ENCODE results near the gene HPF1.

HPF1 gene

GRCh38 chr4:169690787-169691186, 67.0 kb downstream of the HPF1 start:
- Histone ChIP-seq H3K4me2 (ENCODE audit: insufficient read depth, low read length) (no peak overlapping the region), H3K27me3 (ENCODE audit: insufficient read depth, low read length, poor library complexity) (no peaks in the 10 kb centered on the region), H2AFZ (ENCODE audit: low read depth, low read length) (no peak overlapping the region), H3K9me3 (ENCODE audit: insufficient read depth, low read length, severe bottlenecking) (no peaks in the 10 kb centered on the region), H4K20me1 (ENCODE audit: insufficient read depth, low read length) (no peaks in the 10 kb centered on the region), H3K9ac (ENCODE audit: low read depth, low read length) (no peak overlapping the region), H3K4me3 (ENCODE audit: low read depth in 1 of 2, low read length in 2 of 2) (no peak overlapping the region), H3K36me3 (ENCODE audit: insufficient read depth, low read length) (peaks cover 26% of the 10 kb centered on the region; the same call in 1 of the 2 replicates), H3K4me1 (ENCODE audit: insufficient read depth, low read length) (no peaks in the 10 kb centered on the region), H3K27ac (ENCODE audit: low read length) (no peak overlapping the region), H3K79me2 (ENCODE audit: insufficient read depth, low read length) (no peaks in the 10 kb centered on the region)
- DNase-seq (no peak), ATAC-seq (ENCODE audit: insufficient read depth, low read depth) (no peak)
- TF ChIP-seq CTCF (IDR thresholded peaks at IDR 0.05; ENCODE audit: borderline replicate concordance, extremely low read depth, low read length, poor library complexity, severe bottlenecking): no peak
- no peak for TF ChIP-seq EZH2 (IDR thresholded peaks at IDR 0.05; ENCODE audit: borderline replicate concordance, low read depth, low read length, severe bottlenecking)

DNA sequence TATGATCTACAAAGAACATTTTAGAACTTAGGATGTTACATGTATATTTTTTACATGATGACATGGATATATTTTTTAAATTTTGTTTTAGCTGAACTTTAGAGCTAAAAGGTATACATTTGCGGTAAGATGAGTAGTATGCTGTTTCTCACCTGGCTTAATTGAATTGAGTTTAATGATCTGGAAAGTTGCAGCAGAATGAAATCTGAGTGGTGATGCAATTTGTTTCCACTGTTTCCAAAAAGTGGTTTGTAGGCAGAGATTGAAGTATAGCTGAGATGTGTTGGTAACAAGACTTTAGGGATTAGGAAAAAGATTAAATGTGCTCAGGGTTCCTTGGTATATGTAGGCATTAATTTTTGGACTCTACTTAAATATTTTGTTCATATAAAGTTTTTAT, 68.1 kb downstream of the HPF1 start:
- no peak overlapping the region for H3K27ac ChIP-seq (ENCODE audit: low read length)
- ATAC-seq (ENCODE audit: insufficient read depth, low read depth) (no peak), DNase-seq (no peak)
- peaks cover 26% of the 10 kb centered on the region; the same call in 1 of the 2 replicates for H3K36me3 ChIP-seq (ENCODE audit: insufficient read depth, low read length)
- H3K4me2 ChIP-seq (ENCODE audit: insufficient read depth, low read length): no peak overlapping the region
- H3K4me3 ChIP-seq (ENCODE audit: low read depth in 1 of 2, low read length in 2 of 2): no peak overlapping the region
- TF ChIP-seq CTCF (IDR thresholded peaks at IDR 0.05; ENCODE audit: borderline replicate concordance, extremely low read depth, low read length, poor library complexity, severe bottlenecking): no peak
- no peak for TF ChIP-seq EZH2 (IDR thresholded peaks at IDR 0.05; ENCODE audit: borderline replicate concordance, low read depth, low read length, severe bottlenecking)
- no peaks in the 10 kb centered on the region for H3K4me1 ChIP-seq (ENCODE audit: insufficient read depth, low read length)
- no peaks in the 10 kb centered on the region for H3K79me2 ChIP-seq (ENCODE audit: insufficient read depth, low read length)
- no peaks in the 10 kb centered on the region for H3K9me3 ChIP-seq (ENCODE audit: insufficient read depth, low read length, severe bottlenecking)
- no peak overlapping the region for H3K9ac ChIP-seq (ENCODE audit: low read depth, low read length)
- H3K27me3 ChIP-seq (ENCODE audit: insufficient read depth, low read length, poor library complexity): no peaks in the 10 kb centered on the region
- H4K20me1 ChIP-seq (ENCODE audit: insufficient read depth, low read length): no peaks in the 10 kb centered on the region
- H2AFZ ChIP-seq (ENCODE audit: low read depth, low read length): no peak overlapping the region

- Histone ChIP-seq H3K27ac (ENCODE audit: low read length) (no peak overlapping the region), H3K4me3 (ENCODE audit: low read depth in 1 of 2, low read length in 2 of 2) (no peak overlapping the region), H3K9ac (ENCODE audit: low read depth, low read length) (no peak overlapping the region), H4K20me1 (ENCODE audit: insufficient read depth, low read length) (no peaks in the 10 kb centered on the region), H3K36me3 (ENCODE audit: insufficient read depth, low read length) (peaks cover 10% of the 10 kb centered on the region; the same call in 1 of the 2 replicates), H3K27me3 (ENCODE audit: insufficient read depth, low read length, poor library complexity) (no peaks in the 10 kb centered on the region), H2AFZ (ENCODE audit: low read depth, low read length) (no peak overlapping the region), H3K4me1 (ENCODE audit: insufficient read depth, low read length) (no peaks in the 10 kb centered on the region), H3K79me2 (ENCODE audit: insufficient read depth, low read length) (no peaks in the 10 kb centered on the region), H3K9me3 (ENCODE audit: insufficient read depth, low read length, severe bottlenecking) (no peaks in the 10 kb centered on the region), H3K4me2 (ENCODE audit: insufficient read depth, low read length) (no peak overlapping the region)
- ATAC-seq (ENCODE audit: insufficient read depth, low read depth) (no peak), DNase-seq (no peak)
- TF ChIP-seq CTCF (IDR thresholded peaks at IDR 0.05; ENCODE audit: borderline replicate concordance, extremely low read depth, low read length, poor library complexity, severe bottlenecking): no peak
These were observed 75.2 kb downstream of the HPF1 start for GRCh38 chr4:169682372-169683047.
